ENCODE results near the gene GULP1.
"Not testable (repeated sequence)": the region's sequence is repeated elsewhere in the genome, so short reads cannot be mapped to it uniquely, and the experiment has no call there.

The GULP1 gene

DNA sequence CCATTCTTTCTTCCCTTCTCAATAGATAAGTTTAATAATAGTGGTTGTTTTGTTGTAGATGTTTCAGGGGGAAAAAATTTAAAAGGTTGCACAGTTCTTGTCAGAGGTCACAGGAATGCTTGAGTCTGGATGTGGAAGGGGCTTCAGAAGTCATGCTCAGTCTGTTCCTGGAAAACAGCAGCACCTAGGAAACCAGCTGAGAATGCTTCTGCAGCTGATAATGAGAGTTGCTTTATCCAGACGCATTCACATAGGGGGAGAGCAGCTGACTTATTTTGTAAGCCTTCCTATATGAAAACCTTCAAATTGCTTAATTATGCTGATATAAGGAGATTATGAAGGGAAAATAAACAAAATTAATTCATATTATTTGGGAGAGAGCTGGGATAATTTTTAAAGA lies 235.5 kb downstream of the GULP1 start:
- no peak for DNase-seq (ENCODE audit: low read depth in 2 of 2)

DNA sequence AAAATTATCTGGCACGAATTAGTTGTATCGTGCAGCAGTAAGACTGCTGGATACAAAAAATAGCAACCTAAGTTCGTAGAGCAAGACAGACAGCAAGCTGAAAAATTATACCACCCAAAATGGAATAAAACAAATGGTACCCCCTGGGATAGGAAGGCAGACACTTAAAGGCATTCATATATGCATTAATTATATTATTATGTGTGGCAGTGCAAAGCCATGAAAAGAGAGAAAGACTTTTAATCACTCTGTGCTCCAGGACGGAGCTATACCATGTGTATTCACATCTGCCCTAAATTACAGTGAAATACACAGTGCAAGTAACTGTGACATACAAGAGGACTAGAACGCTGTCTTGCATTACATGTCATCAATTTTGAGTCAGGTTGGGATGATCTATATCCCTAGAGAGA lies 235.9 kb downstream of the GULP1 start:
- DNase-seq (ENCODE audit: low read depth in 2 of 2), result no peak

DNA sequence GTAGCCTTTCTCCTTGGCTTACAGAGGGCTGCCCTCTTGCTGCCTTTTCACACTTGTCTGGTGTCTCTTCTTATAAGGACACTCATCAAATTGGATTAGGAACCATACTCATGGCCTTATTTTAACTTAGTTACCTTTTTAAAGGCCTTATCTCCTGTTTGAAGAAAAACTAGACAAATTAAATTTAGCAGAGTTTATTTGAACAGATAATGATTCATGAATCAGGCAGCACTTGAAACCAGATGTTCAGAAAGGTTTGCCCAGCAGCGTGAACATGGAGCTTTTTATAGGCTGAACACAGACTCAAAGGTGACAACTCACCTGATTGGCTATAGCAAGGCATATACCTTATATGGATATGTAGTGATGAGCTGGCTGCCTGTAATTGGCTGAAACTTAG lies 238.0 kb downstream of the GULP1 start:
- no peak for DNase-seq (ENCODE audit: low read depth in 2 of 2)

DNA sequence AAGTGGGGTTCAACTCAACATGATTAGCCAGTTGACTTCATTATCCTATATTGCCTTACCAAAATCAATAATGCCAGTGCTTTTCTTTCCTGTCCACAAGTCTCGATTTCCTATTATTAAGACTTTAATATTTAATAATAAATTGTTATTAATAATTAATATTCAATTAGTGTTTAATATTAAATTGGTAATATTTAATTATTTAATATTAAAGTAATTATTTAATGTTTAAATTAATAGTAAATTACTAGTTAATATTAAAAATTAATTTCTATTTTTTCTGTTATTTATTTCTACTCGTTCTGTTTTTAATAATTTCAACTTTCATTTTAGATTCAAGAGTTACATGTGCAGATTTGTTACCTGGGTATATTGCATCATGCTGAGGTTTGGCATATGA lies 243.2 kb downstream of the GULP1 start:
- no peak for DNase-seq (ENCODE audit: low read depth in 2 of 2)

DNA sequence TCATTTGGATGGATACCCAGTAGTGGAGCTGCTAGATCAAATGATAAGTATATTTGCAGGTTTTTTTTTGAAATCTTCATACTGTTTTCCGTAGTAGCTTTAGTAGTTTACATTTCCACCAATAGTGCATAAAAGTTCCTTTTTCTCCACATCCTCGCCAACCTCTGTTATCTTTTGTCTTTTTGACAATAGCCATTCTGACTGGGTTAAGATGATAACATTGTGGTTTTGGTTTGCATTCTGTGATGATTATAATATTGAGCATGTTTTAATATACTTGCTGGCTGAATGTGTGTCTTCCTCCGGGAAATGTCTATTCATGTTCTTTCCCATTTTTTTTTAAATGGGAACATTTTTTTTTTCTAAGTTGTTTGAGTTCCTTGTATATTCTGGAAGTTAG lies 260.0 kb downstream of the GULP1 start:
- no peak for DNase-seq (ENCODE audit: low read depth in 2 of 2)

DNA sequence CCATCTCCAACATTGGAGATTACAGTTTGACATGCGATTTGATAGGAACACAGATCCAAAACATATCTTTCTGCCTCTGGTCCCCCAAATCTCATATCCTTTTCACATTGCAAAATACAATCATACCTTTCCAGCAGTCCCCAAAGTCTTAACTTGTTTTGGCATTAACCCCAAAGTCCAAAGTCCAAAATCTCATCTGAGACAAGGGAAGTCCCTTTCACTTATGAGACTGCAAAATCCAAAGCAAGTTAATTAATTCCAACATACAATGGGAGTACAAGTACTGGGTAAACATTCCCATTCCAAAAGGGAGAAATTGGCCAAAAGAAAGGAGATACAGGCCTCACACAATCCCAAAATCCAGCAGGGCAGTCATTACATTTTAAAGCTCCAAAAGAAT lies 265.4 kb downstream of the GULP1 start:
- DNase-seq (ENCODE audit: low read depth in 2 of 2), result no peak

DNA sequence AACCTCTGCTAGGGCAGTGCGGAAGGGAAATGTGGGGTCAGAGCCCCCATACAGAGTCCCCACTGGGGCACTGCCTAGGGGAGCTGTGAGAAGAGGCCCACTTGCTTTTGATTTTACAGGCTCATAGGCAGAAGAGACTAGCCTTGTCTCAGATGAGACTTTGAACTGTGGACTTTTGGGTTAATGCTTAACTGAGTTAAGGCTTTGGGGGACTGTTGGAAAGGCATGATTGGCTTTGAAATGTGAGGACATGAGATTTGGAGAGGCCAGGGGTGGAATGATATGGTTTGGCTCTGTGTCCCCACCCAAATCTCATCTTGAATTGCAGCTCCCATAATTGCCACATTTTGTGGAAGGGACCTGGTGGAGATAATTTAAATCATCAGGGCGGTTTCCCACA lies 267.8 kb downstream of the GULP1 start:
- DNase-seq (ENCODE audit: low read depth in 2 of 2), result not testable (repeated sequence)

DNA sequence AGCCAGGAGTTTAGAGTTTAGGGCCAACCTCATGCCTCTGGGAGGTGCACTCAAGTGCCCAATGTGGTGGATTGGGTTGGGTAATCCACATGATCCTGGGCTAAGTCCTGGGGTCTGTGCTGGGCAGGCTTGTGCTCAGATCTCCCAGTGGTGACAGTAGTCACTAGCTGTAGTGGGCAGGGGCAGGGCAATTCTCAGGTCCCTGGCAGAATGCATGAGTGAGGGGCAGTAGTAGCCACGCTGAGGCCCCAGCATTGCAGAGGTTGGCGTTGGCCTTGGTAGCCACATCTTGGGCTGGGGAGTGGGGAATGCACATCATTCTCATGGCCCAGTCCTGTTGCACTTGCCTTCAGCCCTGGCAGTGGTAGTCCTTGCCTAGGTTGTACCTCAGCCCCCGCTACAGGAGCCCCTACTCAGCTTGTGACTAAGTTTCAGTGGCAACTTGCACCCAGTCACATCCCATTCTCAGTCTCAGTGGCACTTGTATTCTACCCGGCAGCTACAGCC lies 269.9 kb downstream of the GULP1 start:
- no peak for DNase-seq (ENCODE audit: low read depth in 2 of 2)

DNA sequence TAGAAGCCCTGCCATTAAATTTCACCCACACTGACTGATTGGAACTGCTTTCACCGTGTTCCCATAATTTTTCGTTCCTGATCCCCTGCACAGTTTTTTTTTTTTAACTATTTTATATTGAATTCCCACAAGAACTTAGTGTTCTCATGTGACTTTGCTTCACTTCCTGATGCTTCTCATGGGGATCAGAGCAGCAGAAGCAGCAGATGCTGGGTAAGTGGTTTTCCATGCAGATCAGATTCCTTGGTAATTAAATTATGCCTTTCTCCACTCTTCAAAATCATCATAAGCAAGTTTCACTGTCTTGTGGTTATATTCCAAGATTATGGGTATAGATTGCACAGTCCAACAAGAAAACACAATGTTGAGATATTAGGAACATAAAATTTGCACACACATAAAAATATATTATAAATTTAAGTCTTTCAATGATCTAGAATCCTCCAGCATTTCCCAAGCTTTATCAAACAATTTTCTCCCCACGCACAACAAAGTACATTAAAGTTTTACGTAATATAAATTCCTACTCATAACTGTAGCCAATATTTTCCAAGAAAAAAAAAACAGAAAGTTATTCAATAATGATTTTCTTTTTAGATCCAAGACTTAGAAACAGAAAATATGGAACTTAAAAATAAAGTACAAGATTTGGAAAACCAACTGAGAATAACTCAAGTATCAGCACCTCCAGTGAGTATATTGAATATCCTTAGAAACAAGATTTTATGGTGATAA lies 277.9 kb downstream of the GULP1 start:
- DNase-seq (ENCODE audit: low read depth in 2 of 2), result no peak

DNA sequence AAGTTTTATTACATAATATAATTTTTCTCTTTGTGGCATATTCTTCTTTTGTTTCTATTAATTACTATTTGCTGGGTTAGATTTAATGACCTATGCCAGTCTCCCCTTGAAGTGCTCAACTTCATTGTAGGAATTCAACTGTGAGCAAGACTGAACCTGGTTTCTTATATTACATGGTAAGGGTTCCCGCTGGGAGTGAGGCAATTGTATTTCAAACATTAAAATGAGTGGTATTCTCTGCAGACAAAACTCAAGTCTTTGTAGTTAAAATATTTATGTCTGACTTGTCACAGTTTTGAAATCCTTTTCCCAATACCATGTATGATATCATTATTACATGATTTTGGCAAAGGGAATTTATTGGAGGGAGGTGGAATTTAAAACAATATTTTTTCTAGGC lies 278.7 kb downstream of the GULP1 start:
- DNase-seq (ENCODE audit: low read depth in 2 of 2), result no peak

DNA sequence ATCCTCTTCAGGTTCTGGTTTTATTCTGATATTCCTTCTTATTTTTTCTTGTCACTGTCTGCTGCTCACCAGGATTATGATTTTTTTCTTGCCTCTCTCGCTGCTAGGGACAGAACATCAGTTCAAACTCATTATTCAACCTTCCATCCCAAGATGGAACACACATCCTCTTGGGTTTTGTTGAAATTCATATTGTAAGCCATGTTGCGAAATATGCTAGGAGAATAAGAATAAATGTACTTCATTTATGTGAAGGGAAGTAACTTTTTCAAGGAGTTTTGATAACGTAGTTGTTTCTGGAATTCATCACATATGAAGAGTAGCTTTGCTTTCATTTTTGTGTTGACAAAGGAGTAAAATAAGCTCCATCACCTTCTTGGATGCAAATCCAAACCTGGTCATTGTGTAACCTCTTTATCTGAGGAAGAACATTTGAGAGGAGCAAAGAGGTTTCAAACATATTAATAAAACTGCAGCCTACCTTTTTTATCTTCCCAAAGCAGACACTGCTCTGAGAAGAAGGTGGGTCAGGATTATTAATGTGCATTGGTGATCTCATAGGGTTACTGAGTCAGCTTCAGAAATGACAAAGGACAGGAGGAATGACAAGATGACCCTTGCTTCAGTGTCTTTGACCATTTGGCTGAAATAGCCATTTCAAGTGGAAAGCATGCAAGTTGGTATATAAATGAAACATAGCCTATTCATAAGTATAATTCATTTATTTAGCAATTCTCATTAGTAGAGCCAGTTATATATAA lies 280.0 kb downstream of the GULP1 start:
- DNase-seq (ENCODE audit: low read depth in 2 of 2), result no peak

DNA sequence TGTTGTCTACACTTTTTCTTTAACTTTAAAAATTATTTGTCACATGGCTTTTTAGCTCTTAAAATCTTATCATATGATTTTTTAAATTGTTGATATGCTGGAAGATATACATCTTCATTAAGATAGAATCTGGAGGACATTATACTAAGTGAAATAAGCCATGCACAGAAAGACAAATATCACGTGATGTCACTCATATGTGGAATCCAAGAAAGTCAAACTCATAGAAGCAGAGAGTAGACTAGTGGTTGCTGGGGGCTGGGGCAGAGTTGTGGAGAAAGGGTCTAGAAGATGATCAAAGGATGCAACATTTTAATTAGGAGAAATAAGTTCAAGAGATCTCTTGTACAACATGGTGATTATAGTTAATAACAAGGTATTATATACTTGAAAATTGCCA lies 280.9 kb downstream of the GULP1 start:
- DNase-seq (ENCODE audit: low read depth in 2 of 2), result no peak

DNA sequence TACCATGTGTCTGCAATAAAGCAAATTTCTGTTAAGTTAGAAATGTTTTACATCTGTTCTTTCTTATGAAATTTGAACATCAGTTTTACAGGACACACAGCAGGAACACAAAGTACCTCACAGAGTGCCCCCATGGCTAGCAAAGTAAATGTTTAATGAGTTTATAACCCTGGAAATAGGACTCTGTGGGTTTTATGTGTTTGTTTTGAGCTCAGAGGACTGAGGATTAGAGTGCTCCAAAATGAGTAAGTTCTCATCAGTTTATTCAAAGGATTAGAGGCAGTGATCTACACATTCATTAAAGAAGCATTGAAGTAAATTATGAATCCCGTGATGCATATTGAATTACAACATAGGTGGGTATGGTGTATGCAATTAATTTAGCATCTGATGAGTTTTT lies 281.8 kb downstream of the GULP1 start:
- no peak for DNase-seq (ENCODE audit: low read depth in 2 of 2)

DNA sequence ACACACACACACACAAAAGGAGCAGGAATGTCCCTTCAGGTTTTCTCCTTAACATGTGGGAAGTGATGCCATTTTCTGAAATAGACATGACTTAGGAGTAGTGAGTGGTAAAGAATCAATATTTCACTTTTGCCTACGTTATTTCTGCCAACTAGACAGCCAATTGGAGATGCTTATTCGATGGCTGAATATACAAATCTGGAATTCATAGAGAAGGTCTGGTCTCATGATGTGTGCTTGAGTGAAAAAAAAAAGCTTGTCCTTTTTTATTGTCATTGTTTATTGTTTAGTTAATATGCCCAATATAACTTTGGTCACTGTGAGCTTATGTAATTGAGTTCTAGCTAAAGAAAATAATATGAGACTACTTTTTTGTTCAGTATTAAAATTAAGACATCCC lies 284.3 kb downstream of the GULP1 start:
- no peak for DNase-seq (ENCODE audit: low read depth in 2 of 2)

DNA sequence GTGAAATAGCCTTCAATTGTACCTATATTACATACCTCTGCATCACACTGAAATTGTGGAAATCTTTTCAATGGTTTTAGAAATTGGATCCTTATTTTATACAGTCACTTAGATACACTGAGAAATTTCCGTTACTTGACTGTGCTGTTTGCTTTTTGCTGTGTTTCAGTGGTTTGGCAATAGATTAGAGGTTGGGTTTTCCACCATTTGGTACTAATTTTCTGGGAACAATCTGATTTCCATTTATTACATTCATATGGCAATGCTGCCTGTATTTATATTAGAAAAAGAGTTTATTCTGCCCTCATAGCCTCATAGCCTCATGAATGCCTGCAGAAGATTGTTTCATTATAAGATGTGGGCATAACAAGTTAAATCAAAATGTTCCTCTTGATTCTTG lies 285.0 kb downstream of the GULP1 start:
- DNase-seq (ENCODE audit: low read depth in 2 of 2), result no peak

DNA sequence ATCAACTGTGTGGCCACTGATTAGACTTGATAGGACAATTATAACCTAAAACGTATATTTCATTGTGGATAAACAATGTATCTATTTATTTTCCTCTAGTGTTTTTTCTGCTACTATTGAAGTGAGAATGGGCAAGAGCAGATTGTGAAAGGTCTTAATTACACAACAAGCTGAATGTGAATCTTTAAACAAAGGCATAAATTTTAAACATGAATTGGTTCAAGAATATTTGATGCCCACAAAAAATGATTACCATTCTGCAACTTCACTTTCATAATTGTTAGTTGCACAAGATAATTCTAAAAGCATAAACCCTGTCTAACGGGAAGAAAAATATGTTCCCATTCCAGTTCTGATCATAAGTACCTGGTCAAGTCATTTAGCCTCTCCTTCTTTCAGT lies 285.6 kb downstream of the GULP1 start:
- DNase-seq (ENCODE audit: low read depth in 2 of 2), result no peak

DNA sequence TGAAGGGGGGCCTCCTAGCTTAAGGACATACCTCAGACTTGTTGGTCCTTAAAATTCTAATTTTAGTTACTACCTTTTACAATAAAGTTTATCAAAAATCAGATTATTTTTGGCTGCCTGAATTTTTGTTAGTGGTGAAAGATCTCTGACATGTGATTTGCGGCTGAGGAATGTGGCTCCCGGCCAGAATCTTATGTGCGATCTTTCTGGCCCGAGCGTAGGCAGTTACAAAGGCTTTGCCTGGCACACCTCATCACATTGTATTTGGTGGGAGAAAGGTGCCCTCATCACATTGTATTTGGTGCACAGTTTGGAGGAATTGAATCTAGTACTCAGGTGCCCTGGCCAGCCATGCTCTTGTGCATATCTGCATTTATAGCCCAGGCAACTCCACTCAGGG lies 289.1 kb downstream of the GULP1 start:
- DNase-seq (ENCODE audit: low read depth in 2 of 2), result no peak

DNA sequence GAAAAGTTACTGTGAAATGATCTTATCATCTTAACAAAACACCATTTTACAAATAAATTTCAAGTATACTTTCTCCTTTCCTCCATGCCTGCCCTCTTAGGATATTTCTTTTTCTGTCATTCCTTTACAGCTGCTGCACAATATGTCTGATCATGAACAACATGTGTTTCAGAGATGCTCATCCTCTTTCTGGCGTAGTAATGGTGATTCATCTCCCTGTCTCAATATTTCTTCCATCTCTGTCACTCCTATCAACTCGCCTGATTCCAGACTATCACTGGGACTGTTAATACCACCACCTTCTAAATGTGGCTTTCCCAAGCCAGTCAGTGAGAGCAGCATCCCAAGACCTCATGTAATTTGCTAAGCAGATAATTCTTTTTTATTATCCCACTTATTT lies 290.5 kb downstream of the GULP1 start:
- DNase-seq (ENCODE audit: low read depth in 2 of 2), result no peak

DNA sequence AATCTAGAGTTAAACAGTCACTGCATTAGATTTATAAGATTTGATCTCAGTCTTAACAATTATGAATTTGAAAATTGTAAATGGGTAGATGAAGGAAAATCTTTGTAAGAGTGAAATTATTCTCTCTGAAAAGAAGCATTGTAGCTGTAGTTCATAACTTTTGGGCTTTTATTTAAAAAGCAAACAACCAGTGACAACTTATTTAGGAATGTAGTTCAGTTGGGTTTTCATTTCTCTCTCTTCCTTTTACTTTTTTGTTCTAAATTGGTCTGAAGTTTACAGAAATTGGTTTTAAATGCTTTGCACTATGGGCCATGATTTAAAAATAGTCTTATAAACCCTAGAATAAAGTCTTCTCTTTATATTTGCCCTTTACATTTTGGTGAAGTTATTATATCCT lies 296.6 kb downstream of the GULP1 start:
- DNase-seq (ENCODE audit: low read depth in 2 of 2), result no peak

DNA sequence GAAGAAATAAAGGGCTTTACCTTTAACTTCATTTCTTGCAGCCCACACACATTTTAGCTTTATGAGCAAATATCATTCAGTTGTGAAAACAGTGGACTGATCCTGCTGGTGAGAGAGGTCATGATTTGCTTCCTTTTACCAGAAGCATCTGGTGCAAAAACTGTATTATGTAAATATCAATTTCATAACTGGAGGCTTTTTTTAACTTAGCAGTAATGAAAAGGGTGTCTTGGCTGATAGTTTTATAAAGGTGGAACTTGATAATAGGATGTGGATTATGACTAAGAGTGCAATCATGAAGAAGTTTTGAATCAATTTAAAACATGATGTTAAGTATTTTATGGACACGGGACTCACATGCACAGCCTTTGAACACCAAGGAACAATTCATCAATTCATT lies 304.4 kb downstream of the GULP1 start:
- DNase-seq (ENCODE audit: low read depth in 2 of 2), result no peak

DNA sequence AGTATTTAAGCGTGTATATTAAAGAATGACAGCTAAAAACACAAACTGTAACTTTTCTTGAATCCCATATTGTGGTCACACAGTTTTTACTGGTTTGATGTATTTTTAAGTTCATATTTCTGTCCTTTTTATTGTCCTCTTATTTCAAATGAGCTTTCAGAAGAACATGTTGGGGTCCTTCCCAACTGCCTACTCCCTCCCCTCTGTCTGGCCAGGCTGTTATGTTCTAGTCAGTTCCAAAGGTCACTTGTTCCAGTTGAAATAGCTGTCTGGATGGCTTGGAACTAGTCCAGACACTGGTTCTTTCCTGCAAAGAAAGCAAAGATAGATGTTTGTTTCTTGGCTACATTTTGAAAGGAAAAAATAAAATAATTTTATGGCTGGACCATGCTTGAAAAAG lies 306.9 kb downstream of the GULP1 start:
- no peak for DNase-seq (ENCODE audit: low read depth in 2 of 2)

DNA sequence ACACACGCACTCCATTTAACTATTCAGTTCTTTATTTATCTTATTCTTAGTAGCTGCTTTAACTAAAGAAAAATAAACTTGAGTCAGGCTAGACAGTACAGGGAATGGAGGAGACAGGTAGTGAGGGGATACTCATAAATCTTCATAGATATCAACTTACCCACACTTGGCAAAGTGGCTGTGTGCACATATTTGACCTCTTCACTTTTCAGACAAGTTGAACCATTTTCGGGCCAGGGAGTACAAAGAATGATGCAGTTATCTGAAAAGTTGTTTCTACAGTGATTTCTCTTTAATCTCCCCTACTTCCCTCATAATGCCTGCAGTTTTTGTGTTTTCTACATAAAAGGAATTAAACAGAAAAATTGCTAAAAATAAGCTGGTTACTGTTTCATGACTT lies 307.5 kb downstream of the GULP1 start:
- no peak for DNase-seq (ENCODE audit: low read depth in 2 of 2)

DNA sequence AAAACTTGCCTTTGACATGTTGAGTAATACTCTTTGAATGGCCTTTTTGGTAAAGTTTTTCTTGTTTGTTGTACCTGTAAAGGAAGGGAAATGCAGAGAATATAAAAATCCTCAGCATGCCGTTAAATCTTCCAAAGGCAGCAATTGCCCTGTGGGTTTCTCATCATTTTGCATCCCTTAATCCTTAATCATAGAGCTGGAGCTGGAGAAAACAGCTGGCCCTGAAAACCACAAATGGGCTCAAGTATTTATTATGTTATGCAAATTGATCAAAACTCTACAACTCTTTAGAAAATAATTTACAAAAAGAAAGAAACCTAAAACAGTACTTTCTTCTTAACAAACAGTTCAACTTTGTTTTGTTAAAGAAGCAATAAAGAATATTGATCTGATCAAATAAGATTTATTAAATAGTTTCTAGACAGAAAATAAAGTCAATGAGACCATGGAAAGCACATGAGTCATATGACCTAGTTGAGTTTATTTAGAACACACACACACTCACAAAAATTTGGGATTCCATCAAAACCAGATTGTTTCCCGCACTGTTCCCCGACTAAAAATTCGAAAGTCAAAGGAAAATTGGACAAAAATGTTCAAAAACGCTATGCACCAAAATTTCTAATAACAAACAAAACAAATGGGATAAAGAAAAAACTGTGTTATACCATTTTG lies 309.0 kb downstream of the GULP1 start:
- DNase-seq (ENCODE audit: low read depth in 2 of 2), result no peak
